K562 (cell line): ENCODE measurements around the gene MAL. TPM values are rescaled to one million over a fixed set of nuclear protein-coding genes. Genes with fewer than 3 reads are reported as not detected.

ENCODE experiments used
- ATAC-seq: fragments of 200-7000 bp; cut with Tn5 transposase; 3 replicates; pipeline ENCODE4 v1.9.1; 2020; ENCODE audit warnings: moderate library complexity
- BruUV-seq: library from RNA; stranded (reverse); fragments of 400-500 nt; replicated peaks from 2 replicates; lab custom pipeline; 2021; lab: Mats Ljungman, UMichigan
- CTCF ChIA-PET: fragments of 300-600 bp; formaldehyde crosslinking; extraction: SDS; loops from one replicate; lab custom pipeline; 2021; ENCODE audit warnings: low intra/inter-chr PET ratio; lab: Yijun Ruan, JAX
- POLR2A ChIA-PET: fragments of 300-600, 350-650 bp; sonication (Branson Sonifier 250); formaldehyde crosslinking; extraction: SDS; loops from one replicate; lab custom pipeline; 2021; ENCODE audit warnings: antibody characterized with exemption, inconsistent platforms; lab: Yijun Ruan, JAX
- DNase-seq, 4 experiments: peaks; one replicate each; pipeline versions ENCODE4 v3.0.0 to v3.0.0-alpha.2; 2011 to 2018; ENCODE audit warnings: low spot score in 3 of 4, mixed read lengths in 3 of 4; ENCODE audit errors: extremely low read depth in 1 of 4
- FAIRE-seq: peaks from 2 replicates; lab custom pipeline; 2011; peaks lifted over from hg19 to GRCh38; lab: Jason Lieb, UNC
- H2AFZ ChIP-seq: 2 replicates; pipeline ENCODE4 v1.6.0; 2011; ENCODE audit warnings: low read depth, low read length, control low read depth, inconsistent platforms
- H3K27ac ChIP-seq: fragments of 200-600 bp; 3 replicates; pipeline ENCODE4 v1.8.0; 2011; ENCODE audit warnings: low read depth, mild to moderate bottlenecking, control low read depth, inconsistent platforms, low read length, moderate library complexity, mixed read lengths; ENCODE audit errors: extremely low read depth
- H3K27me3 ChIP-seq, 2 experiments: fragments of 300-600 bp in 1 of 2; 2 replicates in 1 of 2; 3 replicates in 1 of 2; pipeline versions ENCODE4 v1.6.0 to v1.8.0; 2011; ENCODE audit warnings: inconsistent platforms in 2 of 2, low read length in 2 of 2, mild to moderate bottlenecking in 1 of 2, mixed read lengths in 1 of 2, moderate library complexity in 1 of 2; ENCODE audit not compliant: control insufficient read depth in 2 of 2, insufficient read depth in 2 of 2
- H3K36me3 ChIP-seq: fragments of 300-600 bp; 3 replicates; pipeline ENCODE4 v1.8.0; 2011; ENCODE audit warnings: mild to moderate bottlenecking, low read length, inconsistent platforms; ENCODE audit not compliant: control insufficient read depth, insufficient read depth
- H3K4me1 ChIP-seq, 2 experiments: fragments of 200-600 bp in 1 of 2; replicated peaks in 1 of 2; 2 replicates in 1 of 2; 3 replicates in 1 of 2; pipeline versions ENCODE4 v1.5.1 to v1.8.0; 2011; ENCODE audit warnings: inconsistent platforms in 2 of 2, low read length in 2 of 2, mild to moderate bottlenecking in 1 of 2, mixed read lengths in 1 of 2, moderate library complexity in 1 of 2; ENCODE audit not compliant: control insufficient read depth in 2 of 2, insufficient read depth in 2 of 2
- H3K4me2 ChIP-seq: 2 replicates; pipeline ENCODE4 v1.6.1; 2011; ENCODE audit warnings: low read length, control low read depth, inconsistent platforms, mixed read lengths; ENCODE audit not compliant: insufficient read depth
- H3K4me3 ChIP-seq: fragments of 200-600 bp; sonication (generic), shearing (Covaris generic); 2 replicates; pipeline ENCODE4 v1.5.1; 2016; ENCODE audit warnings: control low read depth, inconsistent platforms
- H3K79me2 ChIP-seq: fragments of 200-600 bp; 3 replicates; pipeline ENCODE4 v1.8.0; 2011; ENCODE audit warnings: low read length, inconsistent platforms; ENCODE audit not compliant: control insufficient read depth, insufficient read depth
- H3K9ac ChIP-seq, 2 experiments: 2 replicates each; pipeline versions ENCODE4 v1.6.0 to v1.6.1; 2011; ENCODE audit warnings: low read depth in 2 of 2, low read length in 2 of 2, control low read depth in 1 of 2, inconsistent platforms in 1 of 2, mild to moderate bottlenecking in 1 of 2, mixed read lengths in 1 of 2; ENCODE audit not compliant: insufficient read depth in 1 of 2
- H3K9me1 ChIP-seq: one replicate; pipeline ENCODE4 v1.6.0; 2011; ENCODE audit warnings: inconsistent platforms, mild to moderate bottlenecking, low read length, moderate library complexity; ENCODE audit not compliant: control insufficient read depth, insufficient read depth
- H3K9me3 ChIP-seq: replicated peaks from 2 replicates; pipeline ENCODE4 v1.5.1; 2011; ENCODE audit warnings: low read depth, low read length, inconsistent platforms; ENCODE audit not compliant: control insufficient read depth, insufficient read depth
- H4K20me1 ChIP-seq: replicated peaks from 2 replicates; pipeline ENCODE4 v1.6.1; 2011; ENCODE audit warnings: low read length, inconsistent platforms, mixed read lengths; ENCODE audit not compliant: control insufficient read depth, insufficient read depth
- AFF4 ChIP-seq: sonication (generic); formaldehyde crosslinking; IDR thresholded peaks from 2 replicates; pipeline ENCODE4 v1.8.0; 2023; ENCODE audit warnings: mild to moderate bottlenecking, missing genetic modification reagents
- DIDO1 ChIP-seq: fragments of 450-650 bp; IDR thresholded peaks from 2 replicates; pipeline ENCODE4 v1.6.1; 2016; ENCODE audit warnings: low read depth, missing biosample characterization, missing genetic modification characterization
- FOXK1 ChIP-seq: sonication (generic); formaldehyde crosslinking; IDR thresholded peaks from 2 replicates; pipeline ENCODE4 v1.8.0; 2022; ENCODE audit warnings: missing genetic modification reagents, mild to moderate bottlenecking, borderline replicate concordance
- HNRNPUL1 ChIP-seq: fragments of 200-400 bp; formaldehyde crosslinking; IDR thresholded peaks from 2 replicates; pipeline ENCODE4 v1.6.1; 2017; ENCODE audit warnings: low read length
- JUN ChIP-seq, 2 experiments: sonication (generic) in 1 of 2; formaldehyde crosslinking in 1 of 2; IDR thresholded peaks; 2 replicates each; pipeline versions ENCODE4 v1.6.1 to v1.8.0; 2012 to 2022; ENCODE audit warnings: borderline replicate concordance in 2 of 2, mild to moderate bottlenecking in 2 of 2, improper control_type of control experiment in 1 of 2, low read depth in 1 of 2, low read length in 1 of 2, missing genetic modification reagents in 1 of 2
- MTA3 ChIP-seq: fragments of 450-650 bp; formaldehyde crosslinking; IDR thresholded peaks from 2 replicates; pipeline ENCODE4 v1.6.1; 2017; ENCODE audit warnings: mild to moderate bottlenecking, borderline replicate concordance
- UBTF ChIP-seq, 2 experiments: IDR thresholded peaks; 2 replicates each; pipeline ENCODE4 v1.6.1; 2012; ENCODE audit warnings: improper control_type of control experiment in 2 of 2, low read depth in 2 of 2, low read length in 2 of 2, borderline replicate concordance in 1 of 2
- XRCC4 ChIP-seq: IDR thresholded peaks from one replicate; pipeline ENCODE4 v1.6.1; 2011; ENCODE audit not compliant: insufficient read depth, insufficient read length; ENCODE audit errors: extremely low read depth
- ZFX ChIP-seq: sonication (generic); formaldehyde crosslinking; IDR thresholded peaks from 2 replicates; pipeline ENCODE4 v1.8.0; 2022; ENCODE audit warnings: mild to moderate bottlenecking, missing genetic modification reagents, moderate library complexity
- WGBS: fragments of 100-300 bp; shearing (Covaris generic); methylation state at CpG from one replicate; pipeline ENCODE4 v1.1.6; 2016; ENCODE audit warnings: low coverage, mixed read lengths; ENCODE audit not compliant: insufficient coverage; ENCODE audit errors: missing lambda C conversion rate; 5-methylcytosine and 5-hydroxymethylcytosine counted together
- in situ Hi-C: fragments of 300-500 bp; cut with MboI; formaldehyde crosslinking; loops from 4 replicates; pipeline ENCODE4 v1.15.0; 2018; ENCODE audit warnings: inconsistent platforms, mixed read lengths
- intact Hi-C: fragments of 100-400 bp; cut with micrococcal nuclease; formaldehyde crosslinking; loops from 2 replicates; pipeline ENCODE4 v1.14.2; 2022
- polyA plus RNA-seq, 8 experiments: library from polyadenylated mRNA; depleted of rRNA in 4 of 8; stranded (reverse) in 5 of 8; unstranded in 3 of 8; fragments of >200 nt; fragmentation: Nextera tagmentation in 2 of 8; fragmentation: Illumina TruSeq in 1 of 8; extraction: Ambion mirVana in 2 of 8; extraction: Trizol in 1 of 8; gene quantifications; 2 replicates each; pipeline versions ENCODE4 v1.2.1 to v1.2.3, GENCODE V29; 2011 to 2014; ENCODE audit warnings: inconsistent platforms in 1 of 8, missing spikeins in 1 of 8
- total RNA-seq, 7 experiments: library from RNA; depleted of rRNA in 6 of 7; stranded (reverse); fragments of >200 nt in 6 of 7; fragmentation: Illumina TruSeq in 2 of 7; extraction: Trizol in 2 of 7; gene quantifications; 2 replicates each; pipeline versions ENCODE4 v1.2.1 to v1.2.3, GENCODE V29; 2011 to 2021; ENCODE audit warnings: low replicate concordance in 1 of 7
- TF ChIP-seq, protein P1 (sequence below): fragments of 450-650 bp; formaldehyde crosslinking; IDR thresholded peaks from 2 replicates; pipeline ENCODE4 v1.4.0; 2022; ENCODE audit warnings: missing genetic modification characterization
- TF ChIP-seq, protein P2 (sequence below), 2 experiments: fragments of 450-650 bp in 1 of 2; sonication (generic) in 1 of 2; formaldehyde crosslinking; conservative IDR thresholded peaks; 2 replicates each; pipeline versions ENCODE4 v1.4.0 to v1.8.1; 2020 to 2022; ENCODE audit warnings: mild to moderate bottlenecking in 1 of 2, missing genetic modification reagents in 1 of 2

The MAL gene
- total and polyA plus RNA-seq, 9 of the 15 experiments (the other 6 are each of a cell fraction or from before 2014, with no cell fraction given), result not detected

DNA sequence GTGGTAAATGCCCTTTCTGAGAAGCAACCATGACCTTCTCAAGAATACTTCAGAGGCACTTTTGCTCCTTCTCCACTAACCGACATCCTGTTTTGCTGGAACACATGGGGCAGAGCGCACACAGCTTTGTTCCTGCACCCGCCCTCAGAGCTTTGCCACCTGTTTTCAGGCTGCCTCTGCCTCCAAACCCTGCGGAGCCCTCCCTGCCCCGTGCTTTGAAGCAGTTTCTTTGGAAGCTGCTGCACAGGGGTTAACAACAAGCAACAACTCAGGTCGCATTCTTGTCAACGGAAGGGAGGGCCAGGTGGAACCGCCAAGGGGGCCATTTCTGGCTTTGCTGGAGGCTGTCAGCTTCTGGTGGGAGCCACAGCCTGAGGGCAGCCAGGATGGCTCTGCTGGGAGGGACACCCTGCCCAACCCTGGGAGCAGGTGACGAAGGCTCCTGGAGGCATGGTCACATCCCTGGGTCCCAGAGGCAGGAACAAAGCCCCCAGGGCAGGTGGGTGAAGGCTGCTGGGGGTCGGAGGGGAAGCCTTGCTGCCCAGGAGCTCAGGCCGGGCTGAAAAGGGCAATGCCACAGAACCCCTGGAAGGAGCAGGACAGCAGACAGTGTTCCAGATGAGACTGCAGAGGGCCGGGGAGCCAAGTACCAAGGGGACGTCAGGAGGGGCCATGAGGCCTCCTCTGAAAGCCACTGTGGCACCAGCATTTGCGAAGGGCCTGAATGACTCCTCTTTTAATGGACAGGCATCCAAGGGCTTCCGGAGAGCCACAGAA, 49.3 kb downstream of the MAL start:
- FAIRE-seq, result no peak
- ChIA-PET POLR2A (interaction anchor here (0.6 kb wide), 2 partner anchors 12 to 22 kb away, joined by 3 read pairs; no protein-coding TSS in a partner anchor), CTCF (no interaction called here)
- in situ Hi-C loops, result no loop called here
- Histone ChIP-seq H2AFZ (no peak overlapping the region), H3K79me2 (no peaks in the 10 kb centered on the region), H3K4me2 (no peak overlapping the region), H3K4me1 (peaks cover 0 to 10% of the 10 kb centered on the region in 2 experiments; a peak in 3 of 5 replicates), H3K27ac (no peak overlapping the region), H3K36me3 (no peaks in the 10 kb centered on the region), H3K9me3 (no peaks in the 10 kb centered on the region), H3K9ac (no peak overlapping the region; a peak in 1 of 4 replicates), H4K20me1 (no peaks in the 10 kb centered on the region; the same call in 1 of the 2 replicates), H3K9me1 (no peaks in the 10 kb centered on the region), H3K4me3 (no peak overlapping the region), H3K27me3 (peaks cover 9 to 60% of the 10 kb centered on the region in 2 experiments; a peak in 3 of 5 replicates)
- under 1% methylated on average over 15 of the region's 15 CpGs for WGBS
- no TSS peak for BruUV-seq
- DNase-seq, result no peak
- intact Hi-C loops, result loop anchor here (5.0 kb wide), 1 partner anchor 132 kb away; the partner anchor contains the start of gene ZNF892
- no peak for ATAC-seq
- TF ChIP-seq UBTF (IDR thresholded peaks at IDR 0.05; ENCODE audit: borderline replicate concordance in 1 of 2, low read depth in 2 of 2, low read length in 2 of 2), result no peak
- no peak for TF ChIP-seq DIDO1
- TF ChIP-seq, protein P1, sequence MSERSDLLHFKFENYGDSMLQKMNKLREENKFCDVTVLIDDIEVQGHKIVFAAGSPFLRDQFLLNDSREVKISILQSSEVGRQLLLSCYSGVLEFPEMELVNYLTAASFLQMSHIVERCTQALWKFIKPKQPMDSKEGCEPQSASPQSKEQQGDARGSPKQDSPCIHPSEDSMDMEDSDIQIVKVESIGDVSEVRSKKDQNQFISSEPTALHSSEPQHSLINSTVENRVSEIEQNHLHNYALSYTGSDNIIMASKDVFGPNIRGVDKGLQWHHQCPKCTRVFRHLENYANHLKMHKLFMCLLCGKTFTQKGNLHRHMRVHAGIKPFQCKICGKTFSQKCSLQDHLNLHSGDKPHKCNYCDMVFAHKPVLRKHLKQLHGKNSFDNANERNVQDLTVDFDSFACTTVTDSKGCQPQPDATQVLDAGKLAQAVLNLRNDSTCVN, result no peak
- no peak for TF ChIP-seq XRCC4
- TF ChIP-seq JUN (IDR thresholded peaks at IDR 0.05; ENCODE audit: borderline replicate concordance, low read depth, low read length), result no peak
- TF ChIP-seq JUN (CRISPR knock-in tag; IDR thresholded peaks at IDR 0.05; ENCODE audit: borderline replicate concordance), result no peak
- TF ChIP-seq AFF4 (CRISPR knock-in tag), result no peak
- no peak for TF ChIP-seq ZFX
- no peak for TF ChIP-seq MTA3
- TF ChIP-seq, protein P2, sequence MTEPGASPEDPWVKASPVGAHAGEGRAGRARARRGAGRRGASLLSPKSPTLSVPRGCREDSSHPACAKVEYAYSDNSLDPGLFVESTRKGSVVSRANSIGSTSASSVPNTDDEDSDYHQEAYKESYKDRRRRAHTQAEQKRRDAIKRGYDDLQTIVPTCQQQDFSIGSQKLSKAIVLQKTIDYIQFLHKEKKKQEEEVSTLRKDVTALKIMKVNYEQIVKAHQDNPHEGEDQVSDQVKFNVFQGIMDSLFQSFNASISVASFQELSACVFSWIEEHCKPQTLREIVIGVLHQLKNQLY (CRISPR knock-in tag; conservative IDR thresholded peaks at IDR 0.05), result no peak
- no peak for TF ChIP-seq FOXK1 (CRISPR knock-in tag)
- no peak for TF ChIP-seq HNRNPUL1
